ENCODE results near the gene USHBP1.

DNA sequence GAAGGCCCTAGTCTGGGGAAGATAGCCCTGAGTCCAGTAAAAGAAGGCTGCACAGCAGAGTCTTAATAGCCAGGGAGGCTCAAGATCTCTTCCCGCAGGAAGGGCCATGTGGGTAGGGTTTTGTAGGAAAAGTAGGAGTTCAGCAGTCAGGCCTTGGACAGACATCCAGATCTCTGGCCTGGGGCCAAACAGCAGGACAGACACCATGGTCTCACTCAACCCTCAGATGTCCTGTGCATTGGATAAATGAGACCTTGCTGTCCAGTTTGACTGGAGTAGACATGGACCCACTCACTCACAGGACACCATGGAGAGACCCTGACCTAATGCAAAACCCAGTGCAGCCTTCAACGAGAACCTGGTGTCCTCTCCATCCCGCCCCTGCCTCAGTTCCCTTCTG lies 34.7 kb downstream of the USHBP1 start:
- TF ChIP-seq, protein P1, sequence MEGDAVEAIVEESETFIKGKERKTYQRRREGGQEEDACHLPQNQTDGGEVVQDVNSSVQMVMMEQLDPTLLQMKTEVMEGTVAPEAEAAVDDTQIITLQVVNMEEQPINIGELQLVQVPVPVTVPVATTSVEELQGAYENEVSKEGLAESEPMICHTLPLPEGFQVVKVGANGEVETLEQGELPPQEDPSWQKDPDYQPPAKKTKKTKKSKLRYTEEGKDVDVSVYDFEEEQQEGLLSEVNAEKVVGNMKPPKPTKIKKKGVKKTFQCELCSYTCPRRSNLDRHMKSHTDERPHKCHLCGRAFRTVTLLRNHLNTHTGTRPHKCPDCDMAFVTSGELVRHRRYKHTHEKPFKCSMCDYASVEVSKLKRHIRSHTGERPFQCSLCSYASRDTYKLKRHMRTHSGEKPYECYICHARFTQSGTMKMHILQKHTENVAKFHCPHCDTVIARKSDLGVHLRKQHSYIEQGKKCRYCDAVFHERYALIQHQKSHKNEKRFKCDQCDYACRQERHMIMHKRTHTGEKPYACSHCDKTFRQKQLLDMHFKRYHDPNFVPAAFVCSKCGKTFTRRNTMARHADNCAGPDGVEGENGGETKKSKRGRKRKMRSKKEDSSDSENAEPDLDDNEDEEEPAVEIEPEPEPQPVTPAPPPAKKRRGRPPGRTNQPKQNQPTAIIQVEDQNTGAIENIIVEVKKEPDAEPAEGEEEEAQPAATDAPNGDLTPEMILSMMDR (IDR thresholded peaks at IDR 0.05), result no peak
- TF ChIP-seq EZH2 (IDR thresholded peaks at IDR 0.05), result no peak
- no peak for TF ChIP-seq EZH2phosphoT487 (IDR thresholded peaks at IDR 0.05)
